D341Med (cell line): ENCODE measurements around the gene SMTN.
A peak's percentile ranks its signal among the peaks of the same experiment; 100 is the strongest.
"Not testable (repeated sequence)": the region's sequence is repeated elsewhere in the genome, so short reads cannot be mapped to it uniquely, and the experiment has no call there.

Experiments used
- DNase-seq: peaks from one replicate; pipeline ENCODE4 v3.0.0; 2012; ENCODE audit warnings: low spot score

SMTN gene

DNA sequence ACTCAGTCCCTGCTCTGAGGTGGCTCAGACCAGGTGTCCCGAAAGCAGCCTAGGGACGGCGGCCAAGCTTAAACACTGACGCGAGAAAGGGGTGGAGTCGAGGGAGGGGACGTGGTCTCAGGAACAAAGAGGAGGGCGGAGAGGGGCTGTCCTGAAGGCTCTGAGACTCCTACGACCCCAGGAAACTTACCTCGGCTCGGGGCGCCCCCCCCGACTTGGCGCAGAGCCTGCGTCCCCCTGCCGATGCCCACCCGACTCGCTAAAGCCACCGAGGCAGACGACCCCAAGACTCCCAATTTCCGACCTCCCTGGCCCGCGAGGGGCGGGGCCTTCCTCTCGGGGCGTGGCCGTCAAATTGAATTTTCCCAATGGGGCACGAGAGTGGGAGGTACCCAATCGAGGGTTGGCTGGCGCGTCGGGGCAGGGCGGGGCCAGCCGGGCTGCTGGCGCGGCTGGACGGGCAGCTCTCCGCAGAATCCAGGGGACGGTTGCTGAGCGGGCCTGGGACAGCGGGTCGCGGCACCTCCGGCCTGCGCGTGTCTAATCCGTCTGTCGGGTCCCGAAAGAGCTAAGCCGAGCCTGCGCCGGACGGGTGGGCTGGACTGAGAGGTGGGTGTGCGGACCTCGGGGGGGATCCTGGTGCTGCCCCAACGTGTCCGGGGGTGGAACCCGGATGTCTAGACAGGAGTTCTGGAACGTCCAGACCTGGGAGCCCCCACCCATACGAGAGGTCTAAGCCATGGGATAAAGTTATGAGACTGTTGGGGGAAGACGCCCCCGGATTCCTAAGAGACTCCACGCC is at the start of gene SMTN:
TSS of gene SMTN (plus strand) at position 471 of the 802 bp plus-strand sequence. CDS start 1,941 bp downstream, outside the sequence.
- DNase-seq: peak; percentile 97

DNA sequence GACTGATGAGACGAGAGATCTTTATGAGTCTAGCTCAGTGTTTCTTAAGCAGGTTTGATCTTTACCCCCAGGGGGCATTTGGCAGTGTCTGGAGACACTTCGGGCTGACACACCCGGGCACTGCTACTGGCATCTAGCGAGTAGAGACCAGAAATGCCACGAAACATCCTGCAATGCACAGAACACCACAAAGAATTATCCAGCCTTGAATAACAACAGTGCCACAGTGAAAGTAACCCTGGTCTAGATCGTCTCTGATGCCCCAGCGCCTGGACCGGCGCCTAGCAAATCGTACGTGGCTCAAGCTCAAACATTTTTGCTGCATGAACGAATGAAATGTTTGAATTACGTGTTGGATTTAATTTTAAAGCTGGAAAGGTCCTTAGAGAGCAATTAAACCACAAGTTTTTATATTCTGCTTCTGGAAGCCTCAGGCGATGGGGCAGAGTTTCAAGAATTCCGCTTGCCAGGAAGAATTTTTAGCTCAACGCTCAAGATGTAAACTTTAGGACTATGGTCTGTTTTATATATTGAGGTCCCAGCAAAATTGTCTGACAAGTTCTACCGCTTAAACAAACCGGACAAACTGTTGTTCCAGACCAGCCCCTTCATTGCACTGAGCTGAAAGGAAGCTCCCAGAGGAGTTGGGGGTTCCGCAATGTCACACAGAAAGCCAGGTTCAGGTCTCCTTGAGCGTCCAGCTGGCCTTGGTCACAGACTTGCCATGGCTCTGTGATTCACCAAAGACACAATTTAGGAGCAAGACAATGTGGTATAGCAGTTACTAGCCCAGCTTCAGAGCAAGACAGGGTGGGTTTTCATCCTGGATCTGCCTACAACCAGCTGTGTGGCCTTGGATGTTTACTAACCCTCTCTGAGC is 44.2 kb upstream of the SMTN start:
- peak; percentile 54 for DNase-seq

DNA sequence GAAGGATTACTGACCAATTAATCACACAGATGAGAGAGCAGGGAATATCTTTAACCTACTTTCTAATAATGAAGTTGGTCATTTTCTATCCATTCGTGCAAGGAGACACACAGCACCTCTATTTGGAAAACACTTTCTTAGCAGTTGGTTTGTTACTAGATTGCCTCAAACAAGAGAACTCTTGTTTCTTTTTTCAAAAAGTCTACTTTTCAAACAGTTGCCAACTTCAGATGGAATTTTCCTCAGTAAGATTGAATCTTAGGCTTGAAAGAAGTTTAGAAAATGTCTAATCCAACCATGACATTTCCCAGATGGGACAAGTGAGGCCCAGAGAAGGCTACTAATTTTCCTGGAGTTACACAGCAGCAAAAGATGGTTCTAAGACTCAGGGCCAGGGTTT is 42.4 kb upstream of the SMTN start:
- DNase-seq: no peak

DNA sequence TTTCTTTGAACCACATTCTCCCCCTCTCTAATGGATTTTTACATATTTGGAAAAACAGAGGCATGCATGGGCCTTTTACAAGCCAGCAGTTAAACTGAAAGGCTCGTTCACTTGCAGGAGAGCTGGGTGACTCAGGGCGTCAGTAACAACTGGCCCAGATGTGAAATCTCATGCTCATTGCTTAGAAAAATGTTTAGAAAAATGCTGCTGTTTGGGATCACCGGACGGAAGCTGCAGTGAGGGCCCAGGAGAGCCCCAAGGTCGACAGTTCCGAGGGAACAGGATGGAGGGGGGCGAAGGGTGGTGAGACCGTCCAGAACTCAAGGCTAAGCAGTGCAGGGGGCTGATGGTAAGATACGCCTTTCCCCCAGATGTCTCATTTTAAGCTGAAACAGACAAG is 41.7 kb upstream of the SMTN start:
- DNase-seq: no peak

DNA sequence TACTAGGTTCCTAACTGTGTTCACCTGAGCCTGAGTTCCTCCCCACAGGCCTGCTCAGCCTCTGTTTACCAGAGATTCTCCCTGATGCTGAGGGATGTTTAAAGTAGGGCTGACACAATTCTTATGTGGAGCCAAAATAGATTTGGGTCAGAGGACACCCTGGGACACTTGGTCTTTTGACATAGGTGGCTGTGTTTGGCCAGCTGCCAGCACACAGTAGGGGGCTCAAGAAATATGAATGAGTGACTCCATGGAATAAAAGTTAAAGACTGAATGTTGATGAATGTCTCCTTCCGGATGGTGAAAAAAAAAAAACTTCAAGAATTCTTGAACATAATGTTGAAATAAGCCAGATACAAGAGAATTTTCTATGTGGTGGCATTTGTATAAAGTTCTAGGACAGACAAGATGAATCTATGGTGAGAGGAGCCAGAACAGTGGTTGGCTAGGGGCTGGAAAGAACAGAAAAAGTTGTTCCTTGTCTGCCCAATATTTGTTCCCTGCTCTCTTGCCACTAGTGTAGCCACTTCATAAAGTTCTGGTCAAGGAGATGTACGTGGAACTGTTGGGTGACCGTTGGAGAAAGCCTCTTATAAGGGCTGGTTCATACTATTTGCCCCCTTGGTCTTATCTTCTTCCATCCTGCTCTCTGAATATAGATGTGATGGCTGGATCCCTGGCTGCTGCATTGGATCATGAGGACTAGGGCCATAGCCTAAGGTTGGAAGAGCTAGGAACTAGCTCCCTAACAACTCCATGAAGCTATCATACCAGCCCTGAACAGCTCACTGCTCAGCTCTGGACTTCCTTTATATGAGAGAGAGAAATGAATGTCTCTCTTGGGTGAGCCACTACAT is 40.3 kb upstream of the SMTN start:
- no peak for DNase-seq

DNA sequence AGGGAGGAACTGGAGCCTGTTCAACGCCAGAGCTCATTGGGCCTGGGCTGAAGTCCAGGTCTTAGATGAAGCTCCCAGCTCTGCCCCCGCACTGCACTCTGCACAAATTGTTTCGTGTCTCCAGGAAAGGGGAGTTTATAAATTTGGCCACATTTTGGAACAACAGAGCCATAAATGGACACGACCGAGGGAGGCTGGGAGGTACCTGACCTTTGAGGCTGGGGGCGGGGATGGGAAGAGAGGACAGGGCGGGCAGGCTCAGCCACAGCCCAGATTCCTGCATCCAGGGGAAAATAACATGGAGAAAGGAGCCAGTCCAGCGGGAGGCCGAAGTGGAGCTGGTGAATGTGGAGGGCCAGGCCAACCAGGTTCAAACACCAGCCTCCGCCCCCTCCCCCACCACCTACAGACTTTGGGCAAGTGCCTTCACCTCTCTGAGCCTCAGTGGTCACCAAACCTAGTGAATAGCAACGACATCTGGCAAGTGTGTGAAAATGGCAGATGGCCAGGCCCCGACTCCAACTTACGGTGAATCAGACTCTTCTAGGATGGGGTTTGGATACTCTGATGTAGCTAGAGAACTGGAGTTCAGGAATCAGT is 36.8 kb upstream of the SMTN start:
- no peak for DNase-seq

DNA sequence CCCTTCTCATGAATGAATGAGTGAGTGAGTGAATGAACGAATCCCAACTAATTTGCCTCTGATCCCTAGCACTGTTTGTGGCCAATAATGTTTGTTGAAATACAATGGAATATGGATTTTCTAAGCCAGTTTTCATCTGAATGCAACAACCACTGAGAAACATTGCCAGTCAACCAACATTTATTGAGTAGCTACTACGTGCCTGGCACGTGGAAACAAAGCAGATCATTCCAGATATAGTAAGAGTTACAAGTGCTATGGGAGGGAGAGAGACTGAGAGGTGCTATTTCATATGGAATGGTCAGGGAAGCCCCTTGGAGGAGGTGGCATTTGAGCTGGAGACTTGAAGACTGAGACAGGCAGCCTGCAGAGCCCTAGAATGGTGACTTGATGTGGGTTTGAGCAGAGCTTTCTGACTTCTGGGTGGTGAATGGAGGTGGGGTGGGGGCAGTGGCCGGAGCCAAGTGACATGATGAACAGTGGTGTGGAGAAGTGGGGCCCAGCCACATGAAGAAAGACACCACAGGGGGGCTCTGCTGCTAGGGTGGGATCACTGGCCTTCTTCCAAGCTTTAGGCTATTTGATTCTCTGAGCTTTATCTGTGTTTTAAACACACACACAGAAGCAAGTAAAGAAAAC is 35.1 kb upstream of the SMTN start:
- DNase-seq: no peak

DNA sequence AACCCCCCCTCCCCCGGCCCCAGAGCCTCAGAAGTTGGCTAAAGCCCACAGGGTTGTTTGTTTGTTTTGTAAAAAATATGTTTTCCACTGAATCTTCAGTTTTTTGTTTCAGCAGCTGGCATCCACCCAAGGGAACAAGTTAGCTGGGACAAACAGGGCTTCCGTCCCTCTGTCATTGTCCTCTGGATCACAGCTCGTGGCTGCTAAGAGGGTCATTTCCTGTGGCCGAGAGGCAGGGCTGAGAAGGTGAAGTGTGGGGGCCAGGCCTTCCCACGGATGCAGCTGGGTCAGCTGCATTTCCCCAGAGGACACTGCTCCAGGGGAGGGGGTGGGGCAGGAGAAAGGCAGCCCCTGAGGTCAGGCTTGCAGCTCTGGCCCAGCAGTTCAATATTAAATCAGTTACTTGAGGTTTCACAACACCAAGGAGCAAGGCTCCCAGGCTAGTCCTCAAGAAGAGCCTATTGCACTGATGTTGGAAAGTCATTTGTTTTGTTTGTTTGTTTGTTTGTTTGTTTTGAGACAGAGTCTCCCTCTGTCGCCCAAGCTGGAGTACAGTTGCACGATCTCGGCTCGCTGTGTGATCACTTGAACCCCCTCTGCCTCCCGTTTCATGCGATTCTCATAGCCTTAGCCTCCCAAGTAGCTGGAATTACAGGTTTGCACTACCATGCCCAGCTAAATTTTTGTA is 34.4 kb upstream of the SMTN start:
- DNase-seq: no peak

DNA sequence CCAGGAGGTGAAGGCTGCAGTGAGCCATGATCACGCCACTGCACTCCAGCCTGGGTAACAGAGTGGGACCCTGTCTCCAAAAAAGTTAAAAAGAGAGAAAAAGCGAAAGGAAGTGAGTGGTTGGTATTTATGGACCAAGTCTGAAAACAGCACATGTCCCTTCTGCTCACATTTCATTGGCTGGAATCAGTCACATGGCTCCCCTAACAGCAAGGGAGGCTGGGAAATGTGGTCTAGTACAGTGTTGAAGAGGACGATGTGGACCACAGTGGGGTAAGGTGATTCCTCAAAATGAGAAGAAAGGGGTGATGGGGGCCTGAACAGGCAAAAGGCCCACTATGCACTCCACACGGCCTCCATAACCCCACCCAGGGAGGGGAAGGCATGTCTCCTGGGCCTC is 32.5 kb upstream of the SMTN start:
- no peak for DNase-seq

DNA sequence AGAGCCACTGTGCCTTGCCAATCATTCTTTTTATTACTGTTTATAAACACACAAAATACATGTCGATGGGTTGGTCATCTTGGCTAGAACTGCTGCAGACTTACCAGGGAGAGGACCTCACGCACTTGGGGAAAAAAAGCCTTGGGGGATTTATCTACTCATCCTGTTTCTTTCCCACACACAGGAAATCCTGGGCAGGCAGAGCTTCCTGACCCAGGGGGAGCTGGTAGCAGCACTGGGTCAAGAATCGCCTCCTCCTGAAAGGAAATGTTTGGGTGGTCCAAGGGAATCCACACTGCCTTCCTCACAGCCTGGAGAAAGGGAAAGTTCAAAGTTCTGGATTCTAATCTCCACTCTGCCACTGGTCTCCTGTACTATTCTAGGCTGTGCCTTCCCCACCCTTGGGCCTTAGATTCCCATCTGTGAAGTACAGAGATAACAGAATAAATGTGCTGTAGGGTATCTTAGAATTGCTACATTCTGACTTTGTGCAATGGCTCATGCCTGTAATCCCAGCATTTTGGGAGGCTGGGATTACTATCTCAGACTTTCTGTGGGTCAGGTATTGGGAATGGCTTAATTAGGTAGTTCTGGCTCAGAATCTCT is 31.2 kb upstream of the SMTN start:
- DNase-seq: no peak

DNA sequence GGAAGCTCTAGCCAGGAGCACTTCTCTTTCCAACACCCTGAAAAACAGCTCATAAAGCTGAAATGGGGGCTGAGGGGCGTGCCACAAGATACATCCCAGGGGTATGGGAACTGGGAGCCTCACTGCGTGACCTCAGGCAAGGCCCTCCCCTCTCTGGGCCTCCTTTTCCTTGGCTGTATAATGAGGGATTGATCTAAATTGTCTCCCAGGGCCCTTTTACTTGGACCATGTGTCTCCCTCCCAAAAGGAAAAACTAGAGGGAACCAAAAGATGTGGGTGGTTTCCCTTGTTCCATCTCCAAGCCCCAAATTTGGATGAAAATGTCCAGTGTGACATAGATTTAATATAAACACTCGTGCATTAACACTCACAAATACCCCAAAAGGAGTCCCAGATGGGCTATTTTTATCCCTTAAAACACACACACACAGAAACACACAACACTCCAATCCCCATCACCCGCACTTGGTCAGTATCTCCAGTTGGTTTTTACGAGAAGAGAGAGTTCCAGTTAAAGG is 25.9 kb upstream of the SMTN start:
- no peak for DNase-seq

DNA sequence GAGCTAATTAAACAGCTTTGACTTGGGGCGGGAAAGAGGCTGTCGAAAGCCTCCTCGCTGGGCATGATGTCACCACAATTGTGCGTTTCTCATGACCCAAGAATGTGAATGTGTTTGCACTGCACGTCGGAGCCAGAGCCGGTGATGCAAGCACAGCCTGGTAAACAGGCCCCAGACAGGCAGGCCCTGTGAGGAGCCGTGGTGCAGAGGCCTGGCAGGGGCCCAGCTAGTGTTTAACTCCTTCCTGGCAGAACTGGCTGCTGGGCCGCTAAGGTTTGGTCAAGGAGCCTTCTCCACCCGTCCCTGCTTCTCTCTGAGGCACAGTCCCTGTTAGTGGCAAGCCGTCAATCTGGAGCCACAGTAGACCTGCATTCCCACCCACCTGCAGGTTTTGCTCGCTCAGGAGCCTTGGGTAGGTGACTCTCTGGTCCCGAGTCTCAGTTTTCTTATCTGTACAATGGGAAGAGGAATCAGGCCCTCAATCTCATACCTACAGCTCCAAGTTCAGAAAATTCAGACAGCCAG is 25.4 kb upstream of the SMTN start:
- peak; percentile 43 for DNase-seq

DNA sequence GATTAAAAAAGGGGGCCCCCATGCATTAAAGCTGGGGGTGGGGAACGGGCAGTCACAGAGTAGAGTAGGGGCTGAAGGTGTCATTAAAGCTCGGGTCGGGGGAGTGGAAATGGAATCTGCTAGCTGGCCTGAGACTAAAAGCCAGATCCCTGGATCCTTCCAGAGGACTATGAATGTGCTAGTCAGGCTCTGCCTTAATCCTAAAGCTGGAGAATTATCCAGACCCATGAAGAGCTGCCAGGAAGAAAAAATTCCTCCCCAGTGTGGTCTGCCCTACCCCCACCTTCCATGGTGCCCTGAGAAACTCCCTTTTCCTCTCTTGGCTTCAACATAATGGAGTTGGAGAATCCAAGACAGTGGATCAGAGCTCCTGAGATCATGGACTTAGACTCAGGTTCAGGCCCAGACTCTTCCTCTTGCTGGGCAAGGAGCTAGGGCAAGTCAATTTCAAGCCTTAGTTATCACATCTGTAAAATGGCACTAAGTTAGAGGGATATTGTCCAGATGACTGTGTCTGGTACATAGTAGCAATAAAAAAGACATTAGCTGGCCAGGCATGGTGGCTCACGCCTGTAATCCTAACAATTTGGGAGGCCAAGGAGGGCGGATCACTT is 24.0 kb upstream of the SMTN start:
- DNase-seq: no peak

DNA sequence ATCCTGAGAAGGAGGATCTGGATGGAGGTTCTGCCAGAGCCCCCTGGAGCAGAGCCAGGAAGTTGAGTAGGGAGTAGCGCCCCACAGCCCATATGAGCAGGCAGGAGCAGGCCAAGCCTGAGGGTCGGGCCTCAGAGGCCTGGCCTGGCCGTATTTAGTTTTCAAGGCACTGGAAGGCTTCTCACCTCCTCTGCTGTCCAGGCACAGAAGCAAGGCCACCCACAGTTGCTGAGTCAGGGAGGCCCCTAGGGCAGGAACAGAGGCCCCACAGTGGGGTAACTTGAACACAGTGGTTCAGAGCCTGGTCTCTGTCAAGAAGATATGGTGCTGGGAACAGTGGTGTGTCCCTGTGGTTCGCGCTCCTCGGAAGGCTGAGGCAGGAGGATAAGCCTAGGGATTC is 21.5 kb upstream of the SMTN start:
- not testable (repeated sequence) for DNase-seq

DNA sequence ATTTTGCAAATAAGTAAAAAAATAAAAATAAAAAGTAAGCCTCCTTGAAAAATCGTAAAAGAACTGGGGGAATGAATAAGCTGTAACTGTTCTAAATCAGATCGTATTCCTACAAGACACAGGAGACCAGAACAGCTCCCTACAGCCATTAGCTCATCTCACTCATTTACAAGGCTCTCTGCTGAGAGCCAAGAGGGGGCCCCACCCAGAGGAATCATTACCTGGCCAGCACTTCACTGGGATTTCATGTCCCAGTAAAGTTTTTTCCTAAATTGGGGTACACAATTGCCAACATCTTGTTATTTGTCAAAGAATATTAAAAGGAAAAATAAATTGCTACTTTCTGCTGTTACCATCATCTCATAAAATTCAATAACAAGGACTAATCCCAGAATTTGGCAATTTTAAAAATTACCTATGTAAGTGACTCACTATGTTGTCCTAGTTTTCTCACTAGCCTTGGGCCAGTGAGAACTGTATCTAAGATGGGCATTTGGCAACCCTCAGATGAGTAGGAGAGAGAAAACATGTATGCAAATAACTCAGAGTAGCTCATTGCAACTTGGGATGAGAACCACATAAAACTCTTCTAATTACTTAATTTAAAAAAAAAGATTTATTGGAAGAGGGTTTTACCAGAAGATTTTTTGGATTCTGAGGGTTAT is 18.4 kb upstream of the SMTN start:
- no peak for DNase-seq

DNA sequence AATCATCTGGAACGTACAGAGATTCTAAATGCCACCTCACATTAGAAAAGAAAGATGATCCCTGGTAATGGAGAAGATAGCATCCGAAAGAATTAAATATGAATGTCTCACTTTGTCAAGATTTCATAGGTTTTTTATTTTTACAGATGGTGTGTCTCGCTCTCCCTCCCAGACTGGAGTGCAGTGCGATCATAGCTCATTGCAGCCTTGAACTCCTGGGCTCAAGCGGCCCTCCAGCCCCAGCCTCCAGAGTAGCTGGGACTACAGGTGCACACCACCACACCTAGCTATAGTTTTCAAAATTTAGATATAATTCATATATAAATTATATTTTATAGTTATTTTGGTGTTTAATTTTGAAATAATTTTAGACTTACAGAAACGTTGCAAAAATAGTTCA is 16.7 kb upstream of the SMTN start:
- DNase-seq: no peak

DNA sequence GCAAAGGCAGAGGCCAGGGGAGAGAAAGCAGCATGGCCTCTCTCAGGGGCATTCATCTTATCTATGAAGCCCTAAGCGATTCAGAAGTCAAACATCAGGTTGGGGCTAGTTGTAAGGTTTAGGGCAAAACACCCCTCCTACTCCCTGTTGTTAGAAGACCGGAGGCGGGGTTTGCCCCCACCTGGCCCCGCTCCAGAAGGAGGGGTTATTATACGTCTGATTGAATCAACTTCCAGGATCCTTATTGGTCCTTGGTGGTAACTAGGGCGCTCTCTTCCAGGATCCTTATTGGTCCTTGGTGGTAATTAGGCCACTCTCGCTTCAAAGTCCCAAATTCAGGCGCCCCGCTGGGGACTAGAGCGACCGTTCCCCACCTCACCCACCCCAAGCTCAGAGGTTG is 12.1 kb upstream of the SMTN start:
- no peak for DNase-seq

DNA sequence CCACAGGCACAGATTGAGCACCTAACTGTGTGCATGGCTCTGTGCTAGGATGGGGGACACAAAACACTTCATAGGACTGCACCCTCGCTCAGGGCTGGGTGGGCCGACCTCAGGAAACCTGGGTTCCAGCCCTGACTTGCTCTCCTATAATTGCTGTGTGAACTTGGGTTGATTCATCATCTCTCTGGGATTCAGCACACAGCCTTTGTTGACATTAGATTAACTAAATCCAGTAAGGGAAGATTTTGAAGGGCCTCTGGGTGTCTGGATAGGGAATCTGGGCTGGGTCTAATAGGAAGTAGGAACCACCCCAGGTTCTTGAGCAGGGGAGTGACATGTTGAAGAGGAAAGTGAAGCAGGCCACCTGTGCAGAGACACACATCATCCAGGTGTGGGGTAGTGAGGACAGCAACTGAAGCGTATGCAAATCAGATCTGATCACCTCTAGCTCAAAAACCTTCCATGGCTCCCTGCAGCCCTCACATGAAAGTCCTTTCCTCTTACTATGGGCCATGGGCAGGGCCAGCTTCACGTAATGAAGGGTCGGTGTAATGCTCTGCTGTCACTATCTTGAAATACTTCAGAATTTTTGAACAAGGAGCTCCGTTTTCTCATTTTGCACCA is 11.3 kb upstream of the SMTN start:
- DNase-seq: not testable (repeated sequence)
